Endometrial microvascular endothelial cells (primary cell): Measurements from ENCODE around the gene DRGX. TPM values are rescaled to one million over a fixed set of nuclear protein-coding genes. Genes with fewer than 3 reads are reported as not detected.

Source experiments
- in situ Hi-C: cut with HindIII; loops from 2 replicates; pipeline ENCODE4 v1.10.0; 2017; ENCODE audit warnings: low sequenced_read_pairs, low pct_unique_long_range_greater_than_20kb; ENCODE audit errors: inconsistent ontology term
- total RNA-seq: library from RNA; depleted of rRNA; stranded (reverse); fragments of >200 nt; gene quantifications from one replicate; pipeline ENCODE4 v1.2.3, GENCODE V29; 2015; ENCODE audit errors: inconsistent ontology term

DRGX gene
- total RNA-seq, 1 donor from 2014 or later: not detected

DNA sequence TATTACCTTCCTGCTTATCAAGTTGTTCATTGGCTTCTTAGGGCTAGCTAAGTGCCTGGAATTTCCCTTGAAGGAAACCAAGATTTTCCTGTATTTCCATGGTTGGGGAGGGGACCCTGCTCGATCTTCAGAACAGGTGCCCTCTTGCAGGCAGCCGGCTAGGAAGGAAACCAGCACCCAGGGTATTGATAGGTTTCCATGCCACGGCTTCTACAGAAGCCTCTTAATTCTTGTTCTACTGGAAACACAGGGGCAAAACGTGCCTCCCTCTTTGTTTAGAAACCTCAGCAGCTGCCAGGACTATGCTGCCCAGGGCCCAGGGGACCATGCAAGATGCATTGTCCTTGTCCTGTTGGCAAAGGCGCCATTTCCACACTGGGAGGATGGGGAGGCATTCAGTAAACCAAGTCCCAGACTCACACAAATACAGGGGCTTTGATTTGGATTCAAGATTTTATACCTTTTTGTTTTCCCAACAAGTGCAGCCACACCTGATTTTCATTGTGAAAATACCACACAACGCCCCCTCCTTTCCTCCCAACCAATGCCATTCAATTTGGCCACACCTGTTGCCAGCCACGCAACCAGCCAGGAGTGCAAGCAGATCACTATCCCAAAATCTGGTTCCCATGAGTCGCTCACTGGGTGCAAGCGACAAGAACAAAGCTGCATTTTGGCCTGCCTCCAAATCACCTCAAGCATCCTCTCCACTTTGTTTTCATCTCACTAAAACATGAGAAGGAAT lies 67.3 kb downstream of the DRGX start:
- in situ Hi-C loops: no loop called here

DNA sequence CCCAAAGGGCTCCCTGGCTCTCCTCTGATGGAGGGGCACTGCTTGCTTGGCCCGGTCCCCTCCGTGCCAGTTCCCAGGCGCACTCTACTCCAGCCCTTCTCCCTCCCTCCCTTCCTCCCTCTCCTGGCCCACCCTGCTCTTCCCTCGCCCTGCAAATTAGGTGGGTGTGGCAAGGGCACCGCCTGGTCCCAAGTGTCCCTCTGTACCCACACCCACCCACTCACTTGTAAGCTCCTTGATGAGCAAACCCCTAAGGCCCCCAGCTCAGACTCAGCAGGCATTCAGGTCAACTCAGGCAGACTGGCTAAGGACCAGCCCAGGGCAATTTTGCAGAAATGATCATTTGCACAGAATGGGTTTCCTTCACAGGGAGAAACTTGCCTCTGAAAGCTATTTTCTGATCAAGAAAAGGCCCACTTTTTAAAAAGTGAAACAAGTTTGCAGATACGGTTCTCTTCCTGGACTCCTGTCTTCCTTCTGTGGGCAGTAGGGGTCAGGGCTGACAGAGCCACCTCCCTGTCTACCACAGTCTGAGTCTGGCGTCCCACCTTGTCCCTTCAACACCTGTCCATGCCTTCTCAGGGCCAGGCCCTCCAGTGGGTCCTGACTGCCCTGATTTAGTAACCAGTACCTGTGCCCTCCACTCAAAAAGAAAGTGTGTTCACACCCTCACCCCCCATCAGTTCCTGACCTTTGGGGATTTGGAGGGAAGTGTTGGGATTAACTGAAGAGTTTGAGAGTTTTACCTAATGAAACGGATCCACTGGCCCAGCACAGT lies 68.7 kb downstream of the DRGX start:
- in situ Hi-C loops: no loop called here

DNA sequence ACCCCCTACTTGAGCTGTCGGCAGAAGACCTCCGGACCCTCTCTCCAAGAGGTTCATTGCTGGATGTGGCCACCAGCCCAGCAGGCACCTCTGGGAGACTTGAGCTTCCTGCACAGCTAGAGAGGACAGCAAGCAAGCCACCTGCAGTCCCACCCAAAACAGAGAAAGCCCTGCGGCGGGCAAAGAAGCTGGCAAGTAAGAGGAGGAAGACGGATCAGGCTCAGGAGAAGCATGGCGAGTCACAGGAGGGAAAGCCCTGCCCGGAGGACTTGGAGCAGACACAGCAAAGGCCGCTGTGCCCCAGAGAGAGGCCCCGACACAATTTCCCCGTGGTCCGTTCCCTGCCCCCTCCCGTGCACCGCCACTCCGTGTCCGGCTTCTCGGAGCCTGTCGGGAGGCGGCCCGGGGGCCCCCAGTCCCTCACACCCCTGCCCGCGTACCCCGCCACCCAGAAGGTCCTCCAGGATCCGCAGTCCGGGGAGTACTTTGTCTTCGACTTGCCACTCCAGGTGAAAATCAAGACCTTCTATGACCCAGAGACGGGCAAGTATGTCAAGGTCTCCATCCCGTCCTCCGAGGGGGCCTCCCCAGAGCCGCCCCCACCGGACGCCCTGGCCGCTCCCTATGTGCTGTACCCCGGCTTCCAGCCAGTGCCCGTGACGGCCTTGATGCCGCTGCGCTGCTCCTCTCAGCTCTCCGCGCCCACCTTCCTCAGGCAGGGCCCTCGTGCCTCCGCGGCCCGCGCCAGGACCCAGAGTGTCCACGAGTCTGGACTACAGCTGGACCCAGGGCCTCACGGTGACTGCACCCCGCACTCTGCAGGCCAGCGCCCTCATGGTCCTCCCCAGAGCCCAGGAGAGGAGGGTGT lies 69.7 kb downstream of the DRGX start:
- in situ Hi-C loops: no loop called here

DNA sequence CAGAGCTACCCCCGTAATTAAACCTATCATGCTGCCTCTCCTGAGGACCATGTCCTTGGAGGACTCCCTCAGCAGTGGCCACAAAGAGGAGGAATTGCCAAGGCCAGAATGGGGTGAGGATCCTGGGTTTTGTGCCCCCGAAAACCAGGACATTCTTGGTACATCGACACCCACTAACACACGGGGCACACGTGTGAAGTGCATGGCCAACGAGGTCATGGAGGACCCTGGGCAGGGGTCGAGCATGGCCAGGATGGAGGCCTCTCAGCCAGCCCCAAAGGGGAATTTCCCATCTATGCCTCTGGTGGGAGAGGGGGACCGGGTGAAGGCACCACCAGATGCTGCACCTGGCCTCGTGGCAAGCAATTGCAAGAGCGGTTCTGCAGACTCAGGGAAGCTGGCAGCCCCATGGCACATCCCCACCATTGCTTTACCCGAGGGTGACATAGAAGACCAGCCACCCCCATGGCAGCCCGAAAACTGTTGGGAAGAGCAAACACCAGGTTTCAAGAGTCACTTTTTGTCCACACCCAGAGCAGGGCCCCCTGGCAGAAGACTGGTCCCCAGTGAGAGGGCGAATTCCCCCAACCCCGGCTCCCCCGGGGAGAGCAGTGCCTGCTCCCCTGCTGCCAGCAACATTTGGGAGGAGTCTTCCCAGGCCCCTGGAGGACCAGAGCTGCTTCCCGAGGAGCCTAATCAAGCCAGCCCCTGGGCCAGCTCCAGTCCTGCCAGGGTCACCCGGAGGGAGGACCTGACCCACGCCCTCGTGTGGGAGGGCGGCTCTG lies 70.6 kb downstream of the DRGX start:
- in situ Hi-C loops: no loop called here

DNA sequence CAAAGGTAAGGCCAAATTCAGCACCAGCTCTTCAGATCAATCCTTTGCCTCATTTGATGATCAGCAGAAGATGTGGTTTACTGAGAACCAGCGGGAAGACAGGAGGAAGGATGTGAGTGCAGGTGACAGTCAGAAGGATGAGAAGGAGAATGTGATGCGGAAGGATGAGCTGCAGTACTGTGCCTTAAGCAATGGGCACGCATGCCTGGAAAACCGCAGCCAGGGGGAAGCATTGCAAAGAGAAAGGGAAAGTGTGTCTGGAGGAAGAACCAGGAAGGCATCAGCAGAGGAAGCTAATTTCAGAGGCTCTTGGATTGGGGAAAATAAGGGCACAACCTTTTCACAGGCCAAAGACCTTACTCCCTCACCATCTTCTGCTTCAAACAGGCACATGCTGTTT lies 71.2 kb downstream of the DRGX start:
- in situ Hi-C loops: no loop called here

DNA sequence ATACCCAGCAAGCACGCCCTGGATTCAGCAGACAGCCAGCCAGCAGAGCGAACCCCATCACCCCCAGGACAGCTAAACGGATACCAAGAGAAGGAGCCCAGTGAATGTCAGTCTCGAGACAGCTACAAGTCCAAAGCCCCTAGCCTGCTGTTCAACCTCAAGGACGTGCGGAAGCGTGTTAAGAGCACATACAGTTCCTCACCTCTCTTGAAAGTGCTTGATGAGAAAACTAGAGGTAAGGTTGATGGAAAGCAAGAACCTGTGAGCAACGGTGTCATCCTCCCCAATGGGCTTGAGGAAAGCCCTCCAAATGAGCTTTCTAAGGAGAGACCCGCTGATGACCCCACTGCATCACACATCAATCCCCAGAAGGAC lies 72.0 kb downstream of the DRGX start:
- in situ Hi-C loops: no loop called here

DNA sequence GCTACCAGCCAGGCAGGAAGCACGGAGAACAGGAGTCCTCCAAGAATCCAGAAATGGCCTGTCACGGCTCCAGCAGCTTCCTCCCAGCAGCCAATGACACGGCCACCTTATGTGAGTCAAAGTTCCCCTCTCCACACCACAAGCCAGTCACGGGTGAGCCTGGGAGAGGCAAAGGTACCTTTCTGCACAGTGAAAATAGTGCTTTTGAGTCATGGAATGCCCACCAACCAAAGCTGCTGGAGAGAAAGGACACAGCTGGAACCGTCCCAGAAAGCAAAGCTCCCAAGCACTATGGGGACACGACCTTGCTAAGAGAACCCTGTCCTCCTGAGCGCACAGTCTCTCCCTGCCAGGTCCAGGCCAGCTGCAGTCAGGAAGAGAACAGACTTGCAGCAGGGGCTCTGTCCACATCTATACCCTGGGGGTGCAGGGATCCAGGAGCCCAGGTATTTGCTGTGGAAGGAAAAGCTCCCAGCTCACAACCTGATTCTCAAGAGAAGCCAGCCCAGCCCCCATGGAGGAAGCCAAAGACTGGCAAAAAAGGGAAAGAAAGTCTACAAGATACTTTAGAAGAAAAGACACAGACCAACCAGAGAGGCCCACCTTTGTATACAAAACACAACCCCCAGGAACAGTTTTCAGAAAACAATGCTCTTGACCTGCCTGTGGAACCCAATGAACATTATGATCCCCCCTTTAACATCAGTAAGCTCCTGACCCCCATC lies 72.6 kb downstream of the DRGX start:
- in situ Hi-C loops: no loop called here

DNA sequence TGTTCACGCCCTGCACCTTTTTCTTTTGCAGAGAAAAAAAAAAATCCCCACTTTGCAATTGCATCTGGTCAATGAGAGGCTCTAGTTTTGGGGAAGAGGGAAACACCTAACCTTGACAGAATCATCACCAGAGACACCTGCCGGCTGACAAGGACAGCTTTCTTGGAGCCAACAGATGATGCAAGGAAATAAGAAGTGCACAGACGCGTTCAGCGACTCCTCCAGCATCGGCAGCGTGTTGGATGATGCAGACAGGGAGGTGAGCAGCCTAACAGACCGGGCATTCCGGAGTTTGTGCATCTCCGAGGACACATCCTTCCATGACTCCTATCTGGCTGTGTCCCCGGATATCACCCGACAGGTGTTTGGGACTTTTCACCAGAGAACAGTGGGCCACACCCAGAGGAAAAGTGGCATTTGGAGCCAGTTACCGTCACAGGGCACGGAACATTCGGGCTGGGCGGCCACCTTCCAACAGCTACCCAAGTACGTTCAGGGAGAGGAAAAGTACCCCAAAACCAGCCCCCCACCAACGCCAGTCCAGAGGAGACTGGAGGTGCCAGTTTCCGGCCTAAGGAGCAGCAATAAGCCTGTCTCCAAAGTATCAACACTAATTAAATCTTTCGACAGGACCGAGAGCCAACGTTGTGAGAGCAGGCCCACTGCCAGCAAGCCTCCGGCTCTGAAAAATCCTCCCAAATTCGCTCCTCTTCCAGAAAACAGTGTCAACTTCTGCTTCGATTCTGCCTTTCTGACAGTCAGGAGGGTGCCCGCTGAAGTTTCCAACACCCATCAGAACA lies 73.3 kb downstream of the DRGX start:
- in situ Hi-C loops: no loop called here

DNA sequence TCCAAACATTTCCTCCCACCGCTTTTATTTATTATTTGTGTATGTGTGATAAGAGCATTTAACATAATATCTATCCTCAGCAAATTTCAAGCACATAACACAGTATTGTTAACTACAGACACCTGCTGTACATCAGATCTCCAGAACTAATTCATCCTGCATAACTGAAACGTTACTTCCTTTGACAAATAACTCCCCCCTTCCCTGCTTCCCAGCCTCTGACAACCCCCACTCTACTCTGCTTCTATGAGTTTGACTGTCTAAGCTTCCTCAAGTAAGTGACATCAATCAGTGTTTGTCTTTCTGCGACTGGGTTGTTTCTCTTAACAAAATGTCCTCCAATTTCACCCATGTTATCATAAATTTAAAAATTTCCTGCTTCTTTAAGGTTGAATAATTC lies 74.9 kb downstream of the DRGX start:
- in situ Hi-C loops: no loop called here

DNA sequence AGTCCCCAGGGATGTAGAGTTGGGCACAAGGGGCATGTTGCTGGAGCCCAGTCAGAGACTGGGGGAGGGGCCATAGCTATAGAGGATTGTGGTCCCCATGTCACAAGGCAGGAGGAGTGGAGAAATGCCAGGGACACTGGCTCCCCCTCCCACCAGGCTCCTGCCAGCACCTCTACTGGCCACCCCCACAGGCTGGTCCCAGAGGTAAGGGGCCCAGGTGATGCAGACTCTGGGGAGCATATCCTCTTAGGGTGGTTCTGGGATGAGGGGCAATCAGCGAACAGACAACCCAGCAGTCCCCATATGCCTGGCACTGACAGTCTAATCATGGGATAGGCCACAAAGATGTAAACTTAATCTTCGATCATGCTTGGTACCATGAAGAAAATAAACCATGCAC lies 75.7 kb downstream of the DRGX start:
- in situ Hi-C loops: no loop called here

DNA sequence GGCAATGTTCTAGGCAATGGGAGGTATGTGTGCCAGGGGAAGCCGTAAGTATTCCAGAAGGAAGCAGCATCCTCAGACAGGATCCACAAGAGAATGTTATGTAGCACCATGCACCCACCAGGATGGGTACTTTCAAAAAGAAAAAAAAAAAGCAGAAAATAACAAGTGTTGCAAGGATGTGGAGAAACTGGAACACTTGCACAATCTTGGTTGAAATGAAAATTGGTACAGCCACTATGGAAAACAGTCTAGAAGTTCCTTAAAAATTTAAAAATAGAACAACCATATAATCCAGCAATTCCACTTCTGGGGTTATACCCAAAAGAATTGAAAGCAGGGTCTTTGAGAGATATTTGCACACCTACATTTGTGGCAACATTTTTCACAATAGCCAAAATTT lies 76.7 kb downstream of the DRGX start:
- in situ Hi-C loops: no loop called here

DNA sequence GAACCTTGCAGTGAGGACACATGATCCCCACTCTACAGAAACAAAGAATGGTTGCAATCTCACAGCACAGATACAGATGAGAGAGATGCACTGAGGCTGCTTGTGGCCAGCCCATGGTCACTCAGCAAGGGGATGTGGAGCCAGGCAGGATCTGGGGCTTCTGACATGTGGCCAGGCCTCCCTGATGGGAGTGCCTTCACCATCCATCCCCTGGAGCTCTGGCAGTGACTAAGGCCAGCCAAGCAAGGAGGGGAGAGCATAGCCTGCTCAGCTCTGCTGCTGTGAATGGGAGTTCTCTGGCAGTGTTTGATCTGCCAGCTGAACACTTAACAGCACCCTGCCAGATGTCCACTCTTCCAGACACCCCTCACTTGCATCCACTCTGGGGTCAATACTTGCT lies 77.1 kb downstream of the DRGX start:
- in situ Hi-C loops: no loop called here

DNA sequence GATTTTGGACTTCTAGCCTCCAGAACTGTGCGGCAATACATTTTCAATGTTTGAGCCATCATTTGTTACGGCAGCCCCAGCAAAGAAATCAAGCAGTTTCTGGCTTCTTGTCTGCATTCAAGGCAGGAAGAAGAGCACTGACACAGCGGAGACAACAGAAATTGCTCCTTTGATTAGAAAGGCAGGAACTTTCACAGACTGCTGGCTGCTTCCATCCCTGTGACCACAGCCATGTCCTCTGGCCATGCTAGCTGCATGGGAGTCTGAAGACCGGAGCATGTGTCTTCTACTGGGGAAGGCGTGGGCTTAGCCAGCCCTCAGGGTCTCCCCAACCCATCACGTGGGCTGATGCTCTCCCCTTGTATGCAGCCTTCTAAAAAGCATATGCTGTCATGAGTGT lies 77.9 kb downstream of the DRGX start:
- in situ Hi-C loops: no loop called here

DNA sequence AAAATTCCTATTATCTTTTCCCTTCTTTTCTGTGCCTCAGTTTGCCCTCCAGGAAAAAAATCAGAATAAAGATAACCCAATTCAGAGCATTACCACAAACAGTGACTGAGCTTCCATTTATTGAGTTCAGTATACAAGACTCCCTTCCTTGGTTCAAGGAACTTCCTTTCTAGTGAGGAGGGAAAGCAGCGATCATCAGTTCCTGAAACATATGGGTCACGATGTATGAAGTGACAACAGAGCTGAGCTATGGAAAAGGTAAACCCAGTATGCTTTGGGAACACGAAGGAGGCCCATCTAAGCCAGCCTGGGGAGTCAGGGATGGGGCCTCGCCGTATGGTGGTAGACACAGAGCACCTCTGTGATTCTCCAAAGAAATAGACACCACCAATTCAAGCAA lies 81.1 kb downstream of the DRGX start:
- in situ Hi-C loops: no loop called here
